Hematopoietic multipotent progenitor cell treated with erythropoietin and hydrocortisone succinate and interleukin-3 and kit ligand, for 15 days (in vitro differentiated cells): ENCODE data around the gene ANAPC5.
"Not testable (repeated sequence)": the region's sequence is repeated elsewhere in the genome, so short reads cannot be mapped to it uniquely, and the experiment has no call there.

ENCODE experiments used
- DNase-seq: peaks from one replicate; pipeline ENCODE4 v3.0.0-alpha.2; 2015; ENCODE audit warnings: low spot score

The ANAPC5 gene

GRCh38 chr12:121283841-121284240 is 68.4 kb downstream of the ANAPC5 start:
- DNase-seq = no peak

DNA sequence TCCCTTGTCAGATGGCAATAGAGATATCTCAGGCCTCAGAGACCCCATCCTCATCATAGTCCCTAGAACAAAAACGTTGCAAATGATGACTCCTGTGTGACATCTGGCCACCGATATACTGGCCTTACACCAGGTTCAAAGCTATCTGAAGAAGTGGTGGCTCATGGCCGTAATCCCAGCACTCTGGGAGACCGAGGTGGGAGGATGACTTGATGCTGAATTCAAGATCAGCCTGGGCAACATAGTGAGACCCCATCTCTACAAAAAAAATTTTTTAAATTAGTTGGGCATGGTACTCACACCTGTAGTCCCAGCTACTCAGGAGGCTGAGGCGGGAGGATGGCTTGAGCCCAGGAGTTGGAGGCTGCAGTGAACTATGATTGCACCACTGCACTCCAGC is 68.8 kb downstream of the ANAPC5 start:
- no peak for DNase-seq

GRCh38 chr12:121282910-121283309 is 69.3 kb downstream of the ANAPC5 start:
- DNase-seq = peak; percentile 58

DNA sequence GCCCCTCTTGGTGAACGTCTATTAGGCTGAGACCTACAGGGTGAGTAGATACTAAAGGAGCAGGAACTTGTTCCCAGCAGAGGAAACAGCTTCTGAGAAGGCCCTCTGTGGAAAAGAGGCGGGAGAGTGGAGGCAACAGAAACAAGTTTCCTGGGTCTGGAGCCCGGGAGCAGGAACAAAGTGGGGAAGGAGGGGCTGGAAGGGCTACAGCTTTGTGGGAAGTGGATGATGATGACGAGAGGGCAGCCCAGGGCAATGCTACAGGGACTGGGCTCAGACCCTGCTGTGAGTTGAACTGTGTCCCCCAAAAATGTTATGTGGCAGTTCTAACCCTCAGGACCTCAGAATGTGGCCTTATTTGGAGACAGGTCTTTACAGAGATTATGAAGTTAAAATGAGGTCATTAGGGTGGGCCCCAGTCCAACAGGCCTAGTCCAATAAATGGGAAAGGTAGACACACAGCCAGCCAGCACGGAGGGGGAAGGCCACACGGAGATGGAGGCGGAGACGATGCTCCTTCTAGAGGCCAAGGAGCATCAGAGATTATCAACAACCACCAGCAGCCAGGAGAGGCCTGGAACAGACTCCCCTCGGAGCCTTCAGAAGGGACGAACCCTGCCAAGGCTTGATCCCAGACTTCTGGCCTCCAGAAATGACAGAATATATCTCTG is 70.0 kb downstream of the ANAPC5 start:
- no peak for DNase-seq

- DNase-seq = not testable (repeated sequence)
Observed at GRCh38 chr12:121281116-121281515, 71.1 kb downstream of the ANAPC5 start.

GRCh38 chr12:121280531-121280930 is 71.7 kb downstream of the ANAPC5 start:
- DNase-seq = not testable (repeated sequence)

GRCh38 chr12:121279507-121279915 is 72.7 kb downstream of the ANAPC5 start:
- DNase-seq = no peak

- DNase-seq = no peak
Observed at GRCh38 chr12:121279071-121279375, 73.2 kb downstream of the ANAPC5 start.

GRCh38 chr12:121278169-121279070 is 73.8 kb downstream of the ANAPC5 start:
- no peak for DNase-seq

DNA sequence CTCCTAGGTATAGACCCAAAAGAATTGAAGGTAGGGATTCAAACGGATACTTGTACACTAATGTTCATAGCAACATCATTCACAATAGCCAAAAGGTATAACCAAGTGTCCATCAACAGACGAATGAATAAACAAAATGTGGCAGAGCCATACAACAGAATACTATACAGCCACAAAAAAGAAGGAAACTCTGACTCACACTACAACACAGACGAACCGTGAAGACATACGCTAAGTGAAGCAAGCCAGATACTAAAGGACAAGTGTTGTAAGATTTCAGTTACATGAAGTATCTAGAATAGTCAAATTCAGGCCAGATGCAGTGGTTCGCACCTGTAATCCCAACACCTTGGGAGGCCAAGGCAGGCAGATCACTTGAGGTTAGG is 74.8 kb downstream of the ANAPC5 start:
- DNase-seq = no peak

DNA sequence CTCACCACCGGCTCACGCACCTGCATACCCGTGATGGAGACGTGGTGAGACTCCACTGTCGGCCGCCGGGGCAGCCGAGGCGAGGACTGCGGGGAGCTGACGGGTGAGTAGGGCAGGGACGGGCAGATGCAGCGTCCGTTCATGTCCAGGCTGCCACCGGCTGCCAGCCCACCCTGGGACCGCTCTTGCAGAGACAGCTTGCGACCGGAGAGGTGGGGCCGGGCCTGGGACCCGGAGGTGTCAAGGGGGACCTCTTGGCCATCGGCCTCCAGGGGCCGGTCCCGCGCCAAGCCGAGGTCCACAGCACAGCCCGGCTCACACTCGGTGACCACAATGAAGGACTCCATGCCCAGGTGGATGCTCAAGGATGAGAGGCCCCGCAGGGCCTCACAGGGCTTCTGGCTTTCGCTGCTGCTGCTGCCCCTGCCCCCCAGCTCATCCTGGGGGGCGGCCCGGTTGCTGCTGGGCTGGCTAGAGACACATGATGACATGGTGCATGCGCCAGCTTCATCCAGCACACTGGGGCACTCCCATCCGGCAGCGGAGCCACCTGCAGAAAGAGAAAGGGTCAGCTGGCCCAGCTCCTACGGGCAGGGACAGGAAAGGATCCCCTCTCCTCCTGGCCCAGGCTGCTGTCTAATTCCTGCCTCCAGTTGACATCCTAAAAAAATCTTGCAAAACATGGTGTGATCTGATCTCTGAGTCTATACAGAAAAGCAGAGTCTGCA is 78.0 kb downstream of the ANAPC5 start:
- DNase-seq = no peak

DNA sequence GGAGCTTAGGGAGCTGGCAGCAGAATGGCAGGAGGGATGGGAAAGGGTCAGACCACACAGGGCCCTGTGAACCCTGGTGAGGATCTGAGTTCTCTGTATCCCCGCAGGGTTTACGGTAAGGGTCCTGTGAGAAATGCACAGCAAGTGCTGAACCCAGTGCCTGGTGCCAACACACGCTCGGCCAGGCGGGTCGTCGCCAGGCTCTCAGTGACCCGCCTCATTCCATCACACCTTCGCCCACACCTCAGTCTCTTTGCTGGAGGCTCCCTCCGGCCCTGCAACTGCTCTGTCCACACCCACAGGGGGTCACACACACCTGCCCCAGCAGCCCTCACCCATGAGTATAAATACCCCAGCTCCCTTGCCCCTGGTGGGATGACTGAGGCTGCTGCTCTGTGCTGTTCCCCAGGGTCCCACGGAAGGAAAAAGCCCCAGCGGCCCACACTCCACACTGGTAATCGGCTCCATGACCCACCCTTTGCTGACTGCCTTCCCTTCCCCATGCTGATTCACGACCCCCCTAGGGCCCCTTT is 78.8 kb downstream of the ANAPC5 start:
- DNase-seq = no peak

GRCh38 chr12:121267822-121268221 is 84.4 kb downstream of the ANAPC5 start:
- no peak for DNase-seq

- DNase-seq = no peak
Observed at GRCh38 chr12:121264951-121265515, 87.2 kb downstream of the ANAPC5 start.

DNA sequence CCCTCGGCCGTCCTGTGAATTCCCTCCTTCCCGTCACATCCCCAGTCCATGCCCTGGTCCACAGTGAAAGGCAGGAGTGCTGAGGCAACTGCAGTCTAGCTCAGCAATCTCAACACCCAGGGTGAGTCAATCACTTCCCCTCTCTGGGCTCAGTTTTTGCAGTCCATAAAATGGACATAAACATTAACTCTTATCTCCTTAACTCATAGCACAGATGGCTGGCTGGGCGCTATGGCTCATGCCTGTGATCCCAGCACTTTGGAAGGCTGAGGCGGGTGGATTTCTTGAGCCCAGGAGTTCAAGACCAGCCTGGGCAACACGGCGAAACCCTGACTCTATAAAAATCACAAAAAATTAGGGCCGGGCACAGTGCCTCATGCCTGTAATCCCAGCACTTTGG is 88.1 kb downstream of the ANAPC5 start:
- no peak for DNase-seq

DNA sequence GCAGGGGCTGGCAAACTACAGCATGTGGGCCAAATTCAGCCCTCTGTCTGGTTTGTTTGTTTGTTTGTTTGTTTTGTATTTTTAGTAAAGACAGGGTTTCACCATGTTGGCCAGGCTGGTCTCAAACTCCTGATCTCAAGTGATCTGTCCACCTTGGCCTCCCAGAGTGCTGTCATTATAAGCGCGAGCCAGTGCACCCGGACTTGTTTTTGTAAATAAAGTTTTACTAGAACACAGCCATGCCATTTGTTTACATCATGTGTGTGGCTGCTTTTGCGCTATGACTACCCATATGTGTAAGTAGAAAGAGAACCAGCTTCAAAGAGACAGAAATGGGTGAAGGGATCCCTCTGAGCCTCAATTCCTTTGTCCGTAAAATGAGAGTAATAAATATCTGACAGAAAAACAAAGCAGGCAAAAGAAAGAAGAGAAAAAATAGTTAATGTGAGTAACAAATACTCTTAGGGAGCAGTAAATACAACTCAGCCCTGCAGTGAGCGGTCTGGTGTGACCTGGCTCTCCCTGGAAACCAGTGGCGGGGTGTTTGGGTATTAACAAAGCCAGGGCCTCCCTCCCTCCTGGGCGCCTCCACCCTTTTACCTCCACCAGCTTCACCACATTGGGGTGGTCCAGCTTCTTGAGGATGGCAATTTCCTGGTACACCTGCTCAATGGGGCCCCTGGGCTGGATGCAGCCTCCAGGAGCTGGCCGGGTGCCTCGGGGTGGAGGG is 88.8 kb downstream of the ANAPC5 start:
- no peak for DNase-seq

DNA sequence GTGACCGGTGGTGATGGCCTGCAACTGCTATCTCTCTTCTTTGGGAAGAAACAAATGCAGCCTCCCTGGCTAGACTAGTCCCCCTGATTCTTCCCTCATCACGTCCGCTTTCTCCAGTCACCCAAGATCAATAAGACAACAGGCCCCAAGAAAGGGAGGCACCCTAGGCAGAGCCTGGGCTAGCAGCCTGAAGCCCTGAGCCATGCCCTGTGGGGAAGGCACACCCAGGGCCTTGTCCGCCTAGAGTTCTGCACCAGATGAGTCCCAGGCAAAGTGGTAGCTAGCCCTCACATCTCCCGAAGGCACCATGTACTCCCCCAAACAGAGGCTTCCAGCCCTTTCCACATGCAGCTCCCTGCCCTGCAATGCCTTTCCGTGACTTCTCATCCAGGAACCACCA is 90.8 kb downstream of the ANAPC5 start:
- DNase-seq = no peak

- DNase-seq = no peak
Observed at GRCh38 chr12:121260091-121260490, 92.1 kb downstream of the ANAPC5 start.

GRCh38 chr12:121259074-121259473 is 93.1 kb downstream of the ANAPC5 start:
- no peak for DNase-seq
